ENCODE data around the gene MINDY2.

Gene MINDY2

DNA sequence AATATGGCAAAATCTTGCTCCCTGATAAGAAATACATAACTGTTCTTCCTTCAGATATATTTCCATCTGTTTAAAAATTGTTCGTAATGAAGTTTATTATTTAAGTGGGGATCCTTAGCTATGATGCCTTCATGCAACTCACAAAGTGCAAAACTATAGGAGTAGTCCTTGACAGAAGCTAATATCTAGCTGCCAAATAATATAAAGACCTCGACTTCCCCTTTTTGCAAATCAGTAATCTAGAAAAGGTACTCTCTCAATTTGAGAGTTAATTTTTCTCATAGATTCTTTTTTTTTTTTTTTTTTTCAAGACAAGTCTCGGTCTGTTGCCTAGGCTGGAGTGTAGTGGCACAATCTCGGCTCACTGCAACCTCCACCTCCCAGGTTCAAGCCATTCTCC lies 139.4 kb downstream of the MINDY2 start:
- Histone ChIP-seq H3K4me3 (ENCODE audit: low read depth, low read length, poor library complexity, severe bottlenecking) (no peak overlapping the region), H3K9ac (ENCODE audit: low read length) (no peak overlapping the region), H3K9me3 (ENCODE audit: low read length) (no peaks in the 10 kb centered on the region), H3K9me2 (ENCODE audit: low read depth, low read length) (no peaks in the 10 kb centered on the region), H3K36me3 (ENCODE audit: insufficient read depth, low read length) (peaks cover 91% of the 10 kb centered on the region), H3K79me2 (ENCODE audit: insufficient read depth, low read length) (0 out of 2 replicates have a peak, but pooled peaks cover 7% of the 10 kb centered on the region), H4K20me1 (ENCODE audit: insufficient read depth, low read length) (no peaks in the 10 kb centered on the region), H3K27ac (ENCODE audit: low read depth, low read length, poor library complexity, severe bottlenecking) (no peak overlapping the region), H2AFZ (ENCODE audit: low read length) (no peak overlapping the region), H3K27me3 (ENCODE audit: insufficient read depth, low read length) (no peaks in the 10 kb centered on the region), H3K4me1 (ENCODE audit: insufficient read depth, low read length, severe bottlenecking) (no peaks in the 10 kb centered on the region), H3K4me2 (ENCODE audit: low read length) (no peak overlapping the region), H3F3A (ENCODE audit: insufficient read depth, low read length) (no peaks in the 10 kb centered on the region)
- TF ChIP-seq EZH2 (IDR thresholded peaks at IDR 0.05; ENCODE audit: borderline replicate concordance, low read length), result no peak
- TF ChIP-seq, protein P1, sequence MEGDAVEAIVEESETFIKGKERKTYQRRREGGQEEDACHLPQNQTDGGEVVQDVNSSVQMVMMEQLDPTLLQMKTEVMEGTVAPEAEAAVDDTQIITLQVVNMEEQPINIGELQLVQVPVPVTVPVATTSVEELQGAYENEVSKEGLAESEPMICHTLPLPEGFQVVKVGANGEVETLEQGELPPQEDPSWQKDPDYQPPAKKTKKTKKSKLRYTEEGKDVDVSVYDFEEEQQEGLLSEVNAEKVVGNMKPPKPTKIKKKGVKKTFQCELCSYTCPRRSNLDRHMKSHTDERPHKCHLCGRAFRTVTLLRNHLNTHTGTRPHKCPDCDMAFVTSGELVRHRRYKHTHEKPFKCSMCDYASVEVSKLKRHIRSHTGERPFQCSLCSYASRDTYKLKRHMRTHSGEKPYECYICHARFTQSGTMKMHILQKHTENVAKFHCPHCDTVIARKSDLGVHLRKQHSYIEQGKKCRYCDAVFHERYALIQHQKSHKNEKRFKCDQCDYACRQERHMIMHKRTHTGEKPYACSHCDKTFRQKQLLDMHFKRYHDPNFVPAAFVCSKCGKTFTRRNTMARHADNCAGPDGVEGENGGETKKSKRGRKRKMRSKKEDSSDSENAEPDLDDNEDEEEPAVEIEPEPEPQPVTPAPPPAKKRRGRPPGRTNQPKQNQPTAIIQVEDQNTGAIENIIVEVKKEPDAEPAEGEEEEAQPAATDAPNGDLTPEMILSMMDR (IDR thresholded peaks at IDR 0.05; ENCODE audit: low read length), result no peak

Data from OCI-LY1 (cell line).